ENCODE data around the gene PLOD3.
"Not testable (repeated sequence)": the region's sequence is repeated elsewhere in the genome, so short reads cannot be mapped to it uniquely, and the experiment has no call there.

PLOD3 gene

GRCh38 chr7:101216001-101216859 is 1.2 kb downstream of the PLOD3 start:
- DNase-seq (ENCODE audit: insufficient read length, low spot score) (no peak), FAIRE-seq (no peak)

- FAIRE-seq (no peak), DNase-seq (ENCODE audit: insufficient read length, low spot score) (no peak)
Measured at GRCh38 chr7:101212014-101212413, 5.4 kb downstream of the PLOD3 start.

DNA sequence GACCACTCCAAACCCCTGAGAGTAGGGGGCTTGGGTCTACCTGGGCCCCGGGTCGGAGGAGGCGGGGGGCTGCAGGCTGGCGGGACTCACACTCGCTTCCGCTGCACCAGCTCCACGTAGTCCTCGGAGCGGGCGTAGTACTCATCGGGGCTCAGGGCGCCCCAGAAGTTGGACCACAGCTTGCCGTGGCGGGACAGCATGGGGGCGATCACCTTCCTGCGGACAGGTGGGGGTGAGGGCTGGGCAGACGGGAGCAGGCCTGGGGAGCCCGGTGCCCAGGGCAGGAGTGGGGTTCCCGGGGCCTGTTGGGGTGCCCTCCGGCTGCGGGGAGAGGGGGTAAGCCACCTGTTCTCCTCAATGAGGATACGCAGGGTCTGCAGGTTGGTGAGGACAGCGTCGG is 5.9 kb downstream of the PLOD3 start:
- FAIRE-seq: no peak

GRCh38 chr7:101210143-101210542 is 7.2 kb downstream of the PLOD3 start:
- FAIRE-seq: no peak
- no peak for DNase-seq (ENCODE audit: insufficient read length, low spot score)

More for the DNA sequence above, 5.9 kb downstream of the PLOD3 start:
- no peak for DNase-seq (ENCODE audit: insufficient read length, low spot score)

DNA sequence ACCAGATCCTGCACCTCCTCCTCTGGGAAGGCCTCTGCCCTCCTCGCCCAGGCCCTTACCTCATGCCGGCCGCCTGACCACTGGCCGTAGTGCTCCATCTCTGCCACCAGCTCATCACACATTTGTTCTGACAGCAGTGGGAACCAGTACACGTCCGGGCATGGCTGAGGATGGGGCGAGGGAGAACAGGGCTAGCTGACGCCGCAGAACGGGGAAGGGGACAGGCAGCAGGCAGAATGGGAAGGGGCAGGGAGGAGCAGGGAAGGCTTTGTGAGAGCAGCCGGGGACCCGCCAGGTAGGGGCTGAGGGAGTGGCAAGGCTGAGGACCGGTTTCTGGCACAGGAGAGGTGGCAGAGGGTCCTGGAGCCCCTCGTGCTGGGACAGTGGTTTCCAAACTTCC is 8.6 kb downstream of the PLOD3 start:
- DNase-seq (ENCODE audit: insufficient read length, low spot score): no peak
- FAIRE-seq: no peak

- no peak for FAIRE-seq
- no peak for DNase-seq (ENCODE audit: insufficient read length, low spot score)
Measured at GRCh38 chr7:101207459-101207858, 9.9 kb downstream of the PLOD3 start.

- DNase-seq (ENCODE audit: insufficient read length, low spot score): no peak
- FAIRE-seq: no peak
Measured at GRCh38 chr7:101206665-101207042, 10.7 kb downstream of the PLOD3 start.

GRCh38 chr7:101205901-101206664 is 11.3 kb downstream of the PLOD3 start:
- FAIRE-seq (no peak), DNase-seq (ENCODE audit: insufficient read length, low spot score) (no peak)

GRCh38 chr7:101203740-101204738 is 13.3 kb downstream of the PLOD3 start:
- peak; percentile 64 for FAIRE-seq
- DNase-seq (ENCODE audit: insufficient read length, low spot score): not testable (repeated sequence)

GRCh38 chr7:101202603-101202918 is 14.8 kb downstream of the PLOD3 start:
- DNase-seq (ENCODE audit: insufficient read length, low spot score): no peak
- no peak for FAIRE-seq

DNA sequence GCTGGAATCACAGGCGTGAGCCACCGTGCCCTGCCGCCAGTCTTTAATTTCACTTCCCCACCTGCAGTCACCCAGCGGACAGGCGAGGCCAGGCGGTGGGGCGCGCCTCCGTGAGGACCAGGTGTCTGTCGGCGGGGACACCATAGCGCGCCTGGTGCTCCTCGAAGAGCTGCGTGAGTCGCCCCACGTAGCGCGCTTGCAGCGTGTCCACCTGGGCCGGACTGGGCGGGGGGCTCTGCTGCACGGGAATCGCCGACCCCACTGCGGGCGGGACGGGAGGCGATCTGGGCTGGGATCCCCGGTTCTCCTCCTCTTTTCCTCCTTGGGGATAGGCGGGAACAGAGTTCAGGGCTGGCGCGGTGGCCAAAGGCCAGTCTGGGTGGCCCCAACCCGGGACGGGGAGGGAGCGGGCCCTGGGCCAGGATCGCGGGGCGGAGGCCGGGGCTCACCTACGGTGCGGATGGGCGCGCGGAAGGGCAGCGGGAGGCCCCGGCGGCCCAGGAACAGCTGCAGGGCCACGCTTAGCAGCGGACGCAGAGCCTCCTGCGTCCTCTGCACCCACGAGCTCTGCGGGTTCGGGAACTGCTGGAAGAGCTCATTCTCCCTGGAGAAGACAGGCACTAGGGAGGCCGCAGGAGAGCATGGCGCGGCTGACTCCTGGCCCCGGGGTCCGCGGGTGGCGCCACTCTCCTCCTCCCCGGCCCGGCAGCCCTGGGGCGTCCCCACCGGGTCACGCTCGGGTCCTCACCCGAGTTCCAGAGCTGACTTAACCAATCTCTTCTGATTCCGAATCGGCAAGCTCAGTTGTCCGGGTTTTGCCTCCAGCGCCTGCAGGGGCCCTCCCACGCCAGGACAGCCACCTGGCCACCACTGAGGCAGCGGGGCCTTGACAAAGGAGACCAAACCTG is 15.4 kb downstream of the PLOD3 start:
- DNase-seq (ENCODE audit: insufficient read length, low spot score) (no peak), FAIRE-seq (no peak)

- no peak for FAIRE-seq
- DNase-seq (ENCODE audit: insufficient read length, low spot score): no peak
Measured at GRCh38 chr7:101200862-101201599, 16.4 kb downstream of the PLOD3 start, which contains the start of gene MOGAT3. TSS of gene MOGAT3 (minus strand) at chr7:101201036. CDS start at chr7:101200854, 182 bp downstream.

DNA sequence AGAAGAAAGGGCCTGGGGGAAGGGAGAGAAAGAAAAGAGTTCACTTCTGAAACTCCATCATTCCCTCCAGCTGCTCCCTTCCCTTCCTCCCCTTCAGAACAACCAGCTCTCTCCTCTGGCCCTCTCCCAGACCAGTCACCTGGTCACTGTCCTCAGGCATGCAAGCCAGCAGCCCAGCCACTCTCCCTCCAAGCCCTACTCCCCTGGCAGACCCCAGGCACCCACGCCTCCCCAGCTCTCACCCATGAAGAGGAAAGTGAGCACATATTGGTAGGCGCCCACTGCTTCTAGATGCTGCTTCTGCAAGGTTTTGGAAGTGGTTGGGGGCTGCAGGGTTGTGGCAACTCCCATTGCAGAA is 16.9 kb downstream of the PLOD3 start:
- no peak for FAIRE-seq
- DNase-seq (ENCODE audit: insufficient read length, low spot score): no peak

DNA sequence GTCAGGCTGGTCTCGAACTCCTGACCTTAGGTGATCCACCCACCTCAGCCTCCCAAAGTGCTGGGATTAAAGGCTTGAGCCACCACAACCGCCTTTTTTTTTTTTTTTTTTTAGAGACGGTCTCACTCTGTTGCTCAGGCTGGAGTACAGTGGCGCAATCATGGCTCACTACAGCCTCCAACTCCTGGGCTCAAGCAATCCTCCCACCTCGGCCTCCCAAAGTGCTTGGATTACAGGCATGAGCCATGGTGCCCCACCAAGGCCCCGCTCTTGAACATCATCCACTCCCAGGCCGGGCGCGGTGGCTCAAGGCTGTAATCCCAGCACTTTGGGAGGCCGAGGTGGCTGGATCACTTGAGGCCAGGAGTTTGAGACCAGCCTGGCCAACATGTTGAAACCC is 17.9 kb downstream of the PLOD3 start:
- DNase-seq (ENCODE audit: insufficient read length, low spot score); FAIRE-seq: not testable (repeated sequence)

DNA sequence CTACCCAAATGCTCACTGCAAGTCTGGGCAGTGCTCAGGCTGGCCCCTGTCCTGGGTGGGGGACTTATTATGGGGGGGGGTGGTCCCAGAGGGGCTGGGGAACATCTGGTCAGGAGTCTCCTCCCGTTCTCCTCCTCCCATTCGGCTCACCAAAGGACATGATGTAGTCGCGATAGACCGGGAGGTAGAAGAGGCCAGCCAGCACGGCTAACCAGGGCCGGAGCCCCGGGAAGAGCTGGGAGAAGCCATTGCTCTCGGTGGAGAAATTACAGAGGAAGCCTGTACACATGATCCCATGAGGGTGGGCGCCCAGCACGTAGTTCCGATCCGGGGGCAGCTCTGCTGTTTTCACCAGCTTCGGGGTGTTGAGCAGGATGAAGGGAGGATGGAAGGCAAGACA is 18.9 kb downstream of the PLOD3 start:
- DNase-seq (ENCODE audit: insufficient read length, low spot score) (no peak), FAIRE-seq (no peak)

DNA sequence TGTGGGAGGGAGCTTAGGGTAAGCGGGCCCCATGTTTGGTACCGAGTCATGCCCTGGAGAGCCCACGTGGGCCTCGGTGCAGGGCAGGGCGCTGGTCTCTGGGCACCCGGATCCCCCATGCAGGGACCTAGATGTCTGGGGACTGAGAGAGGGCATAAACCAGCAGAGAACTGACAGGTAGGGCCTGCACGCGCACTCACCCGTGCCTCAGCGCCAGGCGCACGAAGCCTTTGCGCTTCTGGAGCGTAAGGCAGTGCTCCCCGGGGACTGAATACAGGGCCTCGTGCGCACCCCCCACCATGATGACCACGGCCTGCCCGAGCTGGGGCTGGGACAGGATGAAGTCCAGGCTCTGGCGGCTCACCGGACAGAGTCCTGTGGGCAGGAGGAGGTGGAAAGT is 19.4 kb downstream of the PLOD3 start:
- no peak for FAIRE-seq
- DNase-seq (ENCODE audit: insufficient read length, low spot score): no peak

GRCh38 chr7:101195884-101196283 is 21.5 kb downstream of the PLOD3 start:
- FAIRE-seq (no peak), DNase-seq (ENCODE audit: insufficient read length, low spot score) (no peak)

- FAIRE-seq (no peak), DNase-seq (ENCODE audit: insufficient read length, low spot score) (no peak)
Measured at GRCh38 chr7:101189109-101189508, 28.3 kb downstream of the PLOD3 start.

- FAIRE-seq (no peak), DNase-seq (ENCODE audit: insufficient read length, low spot score) (no peak)
Measured at GRCh38 chr7:101186844-101187428, 30.4 kb downstream of the PLOD3 start.
